Osteoblast (primary cell): ENCODE measurements around the gene SLC9A3. TPM values are rescaled to one million over a fixed set of nuclear protein-coding genes. Genes with fewer than 3 reads are reported as not detected.

Experiments used
- DNase-seq: peaks from one replicate; pipeline ENCODE4 v3.0.0; 2011; ENCODE audit warnings: low spot score, mixed read lengths; ENCODE audit not compliant: insufficient read length; ENCODE audit errors: missing footprints
- H2AFZ ChIP-seq: 2 replicates; pipeline ENCODE4 v1.6.0; 2011; ENCODE audit warnings: mild to moderate bottlenecking, low read length
- H3K27ac ChIP-seq: 2 replicates; pipeline ENCODE4 v1.5.1; 2011; ENCODE audit warnings: mild to moderate bottlenecking, low read depth, low read length, moderate library complexity
- H3K27me3 ChIP-seq: 2 replicates; pipeline ENCODE4 v1.6.0; 2012; ENCODE audit warnings: mild to moderate bottlenecking, control low read depth, inconsistent platforms, low read length, moderate library complexity; ENCODE audit not compliant: insufficient read depth
- H3K36me3 ChIP-seq: 2 replicates; pipeline ENCODE4 v1.5.1; 2011; ENCODE audit warnings: mild to moderate bottlenecking, low read length, control low read depth, moderate library complexity; ENCODE audit not compliant: insufficient read depth
- H3K4me1 ChIP-seq: 2 replicates; pipeline ENCODE4 v1.5.1; 2011; ENCODE audit warnings: mild to moderate bottlenecking, low read length, control low read depth, moderate library complexity; ENCODE audit not compliant: insufficient read depth
- H3K4me2 ChIP-seq: 2 replicates; pipeline ENCODE4 v1.6.0; 2011; ENCODE audit warnings: mild to moderate bottlenecking, low read length; ENCODE audit not compliant: insufficient read depth
- H3K4me3 ChIP-seq: fragments of 200-600 bp; sonication (generic); 3 replicates; pipeline ENCODE4 v1.5.1; 2012; ENCODE audit warnings: mild to moderate bottlenecking, low read length, inconsistent platforms; ENCODE audit not compliant: insufficient read depth
- H3K79me2 ChIP-seq: 2 replicates; pipeline ENCODE4 v1.6.0; 2012; ENCODE audit warnings: mild to moderate bottlenecking, low read length, control low read depth, inconsistent platforms; ENCODE audit not compliant: insufficient read depth
- H3K9me3 ChIP-seq: 2 replicates; pipeline ENCODE4 v1.5.1; 2011; ENCODE audit warnings: low read depth, low read length, control low read depth
- H4K20me1 ChIP-seq: 2 replicates; pipeline ENCODE4 v1.6.0; 2012; ENCODE audit warnings: mild to moderate bottlenecking, low read length, control low read depth; ENCODE audit not compliant: insufficient read depth
- total RNA-seq: library from RNA; depleted of rRNA; stranded (reverse); fragments of >200 nt; gene quantifications from 2 replicates; pipeline ENCODE4 v1.2.3, GENCODE V29; 2012
- TF ChIP-seq, protein P1 (sequence below): IDR thresholded peaks from 2 replicates; pipeline ENCODE4 v1.5.1; 2011; ENCODE audit warnings: mild to moderate bottlenecking, low read depth, low read length, moderate library complexity; ENCODE audit errors: extremely low read depth

The SLC9A3 gene
- total RNA-seq, 1 donor = 1.4 TPM

- Histone ChIP-seq H3K4me2 (no peak overlapping the region), H2AFZ (no peak overlapping the region), H3K4me3 (no peak overlapping the region), H3K9me3 (no peaks in the 10 kb centered on the region), H3K36me3 (no peaks in the 10 kb centered on the region), H3K4me1 (no peaks in the 10 kb centered on the region), H3K27ac (no peak overlapping the region), H4K20me1 (no peaks in the 10 kb centered on the region), H3K27me3 (peaks cover 30% of the 10 kb centered on the region), H3K79me2 (no peaks in the 10 kb centered on the region)
- TF ChIP-seq, protein P1, sequence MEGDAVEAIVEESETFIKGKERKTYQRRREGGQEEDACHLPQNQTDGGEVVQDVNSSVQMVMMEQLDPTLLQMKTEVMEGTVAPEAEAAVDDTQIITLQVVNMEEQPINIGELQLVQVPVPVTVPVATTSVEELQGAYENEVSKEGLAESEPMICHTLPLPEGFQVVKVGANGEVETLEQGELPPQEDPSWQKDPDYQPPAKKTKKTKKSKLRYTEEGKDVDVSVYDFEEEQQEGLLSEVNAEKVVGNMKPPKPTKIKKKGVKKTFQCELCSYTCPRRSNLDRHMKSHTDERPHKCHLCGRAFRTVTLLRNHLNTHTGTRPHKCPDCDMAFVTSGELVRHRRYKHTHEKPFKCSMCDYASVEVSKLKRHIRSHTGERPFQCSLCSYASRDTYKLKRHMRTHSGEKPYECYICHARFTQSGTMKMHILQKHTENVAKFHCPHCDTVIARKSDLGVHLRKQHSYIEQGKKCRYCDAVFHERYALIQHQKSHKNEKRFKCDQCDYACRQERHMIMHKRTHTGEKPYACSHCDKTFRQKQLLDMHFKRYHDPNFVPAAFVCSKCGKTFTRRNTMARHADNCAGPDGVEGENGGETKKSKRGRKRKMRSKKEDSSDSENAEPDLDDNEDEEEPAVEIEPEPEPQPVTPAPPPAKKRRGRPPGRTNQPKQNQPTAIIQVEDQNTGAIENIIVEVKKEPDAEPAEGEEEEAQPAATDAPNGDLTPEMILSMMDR = no peak
- no peak for DNase-seq
Measured at GRCh38 chr5:515273-515836, 8.9 kb downstream of the SLC9A3 start.

DNA sequence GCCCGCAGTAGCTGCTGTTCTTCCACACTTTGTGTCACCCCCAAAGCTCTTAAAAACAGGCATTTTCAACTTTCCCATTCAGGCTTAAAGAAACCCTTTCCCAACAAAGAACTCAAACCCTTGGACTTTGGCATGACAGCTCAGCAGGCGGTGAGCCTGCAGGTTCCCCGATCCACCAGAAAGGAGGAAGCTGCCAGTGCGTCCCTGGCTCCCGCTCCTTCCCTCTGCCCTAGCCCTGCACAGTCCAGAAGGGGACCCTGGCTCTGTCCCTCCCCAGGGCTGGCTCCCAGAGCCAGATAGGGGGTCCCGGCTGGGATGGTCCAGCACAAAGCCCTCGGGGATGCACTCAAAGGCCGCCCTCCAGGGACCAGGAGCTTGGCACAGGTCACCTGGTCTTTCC lies 9.6 kb downstream of the SLC9A3 start:
- H3K27me3 ChIP-seq = peaks cover 32% of the 10 kb centered on the region
- H2AFZ ChIP-seq = no peak overlapping the region
- H3K79me2 ChIP-seq = no peaks in the 10 kb centered on the region
- no peaks in the 10 kb centered on the region for H3K36me3 ChIP-seq
- H3K4me1 ChIP-seq = no peaks in the 10 kb centered on the region
- H3K4me3 ChIP-seq = no peak overlapping the region
- H3K9me3 ChIP-seq = no peaks in the 10 kb centered on the region
- H3K27ac ChIP-seq = no peak overlapping the region
- no peak for DNase-seq
- no peaks in the 10 kb centered on the region for H4K20me1 ChIP-seq
- TF ChIP-seq, protein P1 = no peak
- no peak overlapping the region for H3K4me2 ChIP-seq

- no peaks in the 10 kb centered on the region for H3K4me1 ChIP-seq
- TF ChIP-seq, protein P1 = no peak
- H4K20me1 ChIP-seq = no peaks in the 10 kb centered on the region
- H2AFZ ChIP-seq = no peak overlapping the region
- H3K4me3 ChIP-seq = no peak overlapping the region
- peaks cover 29% of the 10 kb centered on the region for H3K27me3 ChIP-seq
- DNase-seq = no peak
- no peaks in the 10 kb centered on the region for H3K9me3 ChIP-seq
- no peak overlapping the region for H3K27ac ChIP-seq
- H3K36me3 ChIP-seq = no peaks in the 10 kb centered on the region
- H3K79me2 ChIP-seq = no peaks in the 10 kb centered on the region
- no peak overlapping the region for H3K4me2 ChIP-seq
Measured at GRCh38 chr5:514101-514485, 10.2 kb downstream of the SLC9A3 start.

GRCh38 chr5:513216-514100 lies 10.8 kb downstream of the SLC9A3 start:
- no peak for DNase-seq
- H3K27me3 ChIP-seq = peaks cover 26% of the 10 kb centered on the region
- H3K9me3 ChIP-seq = no peaks in the 10 kb centered on the region
- no peak overlapping the region for H3K4me2 ChIP-seq
- H3K27ac ChIP-seq = no peak overlapping the region
- no peaks in the 10 kb centered on the region for H3K4me1 ChIP-seq
- H4K20me1 ChIP-seq = no peaks in the 10 kb centered on the region
- no peak overlapping the region for H2AFZ ChIP-seq
- H3K4me3 ChIP-seq = no peak overlapping the region
- TF ChIP-seq, protein P1 = no peak
- H3K79me2 ChIP-seq = no peaks in the 10 kb centered on the region
- H3K36me3 ChIP-seq = no peaks in the 10 kb centered on the region
